Smooth muscle cell (in vitro differentiated cells): ENCODE data around the gene FAM120C. TPM values are rescaled to one million over a fixed set of nuclear protein-coding genes. Genes with fewer than 3 reads are reported as not detected.
A peak's percentile ranks its signal among the peaks of the same experiment; 100 is the strongest.

Source experiments
- DNase-seq: peaks from one replicate; lab custom pipeline; 2025; ENCODE audit not compliant: unreplicated experiment; lab: John Stamatoyannopoulos, UW
- H2AFZ ChIP-seq: fragments of 200-600 bp; sonication (generic); 2 replicates; pipeline ENCODE4 v1.6.0; 2016; ENCODE audit warnings: antibody characterized with exemption, low read depth, mild to moderate bottlenecking
- H3F3A ChIP-seq: fragments of 200-600 bp; sonication (generic); 2 replicates; pipeline ENCODE4 v1.6.0; 2017; ENCODE audit warnings: antibody characterized with exemption, low read depth
- H3K27ac ChIP-seq: fragments of 200-600 bp; sonication (generic); 2 replicates; pipeline ENCODE4 v1.5.1; 2016; ENCODE audit warnings: low read depth, mild to moderate bottlenecking
- H3K27me3 ChIP-seq: fragments of 200-600 bp; sonication (generic); 2 replicates; pipeline ENCODE4 v1.6.1; 2016; ENCODE audit warnings: low read depth, mild to moderate bottlenecking
- H3K36me3 ChIP-seq: fragments of 200-600 bp; sonication (generic); 2 replicates; pipeline ENCODE4 v1.5.1; 2016; ENCODE audit warnings: low read depth
- H3K4me1 ChIP-seq: fragments of 200-600 bp; sonication (generic); 2 replicates; pipeline ENCODE4 v1.5.1; 2016; ENCODE audit warnings: low read depth
- H3K4me2 ChIP-seq: fragments of 200-600 bp; sonication (generic); 2 replicates; pipeline ENCODE4 v1.6.0; 2016; ENCODE audit warnings: mild to moderate bottlenecking
- H3K4me3 ChIP-seq: fragments of 200-600 bp; sonication (generic); 2 replicates; pipeline ENCODE4 v1.5.1; 2016; ENCODE audit warnings: mild to moderate bottlenecking
- H3K79me2 ChIP-seq: fragments of 200-600 bp; sonication (generic); 2 replicates; pipeline ENCODE4 v1.6.0; 2016; ENCODE audit warnings: low read depth, mild to moderate bottlenecking
- H3K9ac ChIP-seq: fragments of 200-600 bp; sonication (generic); 2 replicates; pipeline ENCODE4 v1.6.0; 2016; ENCODE audit warnings: low read depth
- H3K9me3 ChIP-seq: fragments of 200-600 bp; sonication (generic); replicated peaks from 2 replicates; pipeline ENCODE4 v1.5.1; 2016; ENCODE audit warnings: low read depth
- H4K20me1 ChIP-seq: fragments of 200-600 bp; sonication (generic); 2 replicates; pipeline ENCODE4 v1.6.0; 2016; ENCODE audit warnings: low read depth
- WGBS: methylation state at CpG from one replicate; pipeline ENCODE4 v1.1.7; 2016; ENCODE audit warnings: low lambda C conversion rate; 5-methylcytosine and 5-hydroxymethylcytosine counted together
- polyA plus RNA-seq: library from polyadenylated mRNA; unstranded; fragments of >200 nt; fragmentation: Nextera tagmentation; extraction: Ambion mirVana; gene quantifications from 2 replicates; pipeline ENCODE4 v1.2.1, GENCODE V29; 2016
- total RNA-seq: library from RNA; depleted of rRNA; stranded (reverse); fragments of >200 nt; gene quantifications from 2 replicates; pipeline ENCODE4 v1.2.3, GENCODE V29; 2014
- TF ChIP-seq, protein P1 (sequence below): fragments of 200-600 bp; sonication (generic); IDR thresholded peaks from 2 replicates; pipeline ENCODE4 v1.5.1; 2017; ENCODE audit warnings: borderline replicate concordance, mild to moderate bottlenecking, antibody characterized with exemption; ENCODE audit not compliant: insufficient read depth, poor library complexity, severe bottlenecking

The FAM120C gene
- total and polyA plus RNA-seq, 2 experiments from 2014 or later = 2.0 to 4.1 TPM

DNA sequence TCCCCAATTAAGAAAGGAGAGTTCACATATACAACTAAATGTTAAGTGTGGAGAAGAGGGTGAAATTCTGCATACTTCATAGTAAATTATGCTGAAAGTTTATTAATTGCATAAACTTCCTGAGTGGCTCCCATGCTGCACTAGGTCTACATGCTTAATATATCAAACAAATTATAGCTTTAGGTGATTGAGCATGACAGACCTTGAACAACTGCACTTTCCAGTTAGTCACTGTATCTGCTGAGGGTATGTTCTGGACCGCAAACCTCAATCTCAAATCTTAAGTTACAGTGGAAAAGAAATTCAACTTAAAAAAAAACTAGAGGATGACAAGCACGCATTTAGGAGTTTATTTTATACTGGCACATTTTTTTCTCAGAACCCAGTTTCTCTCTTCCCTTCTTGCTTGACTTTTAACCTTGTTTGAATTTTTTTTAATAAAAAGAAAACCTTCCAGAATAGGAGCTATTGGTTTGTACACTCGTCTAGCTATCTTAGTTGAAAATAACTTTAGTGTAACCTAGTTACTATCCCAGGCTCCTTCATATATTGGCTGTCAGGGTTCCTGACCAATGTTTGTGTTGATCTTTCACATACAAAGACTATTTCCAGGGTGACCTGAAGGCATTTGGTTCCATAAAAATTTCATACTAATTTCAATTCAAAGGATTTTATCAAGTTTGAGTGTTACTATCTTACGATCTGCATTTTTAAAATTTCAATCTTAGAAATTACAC lies 10.2 kb upstream of the FAM120C start:
- H3K4me2 ChIP-seq = no peak overlapping the region

DNA sequence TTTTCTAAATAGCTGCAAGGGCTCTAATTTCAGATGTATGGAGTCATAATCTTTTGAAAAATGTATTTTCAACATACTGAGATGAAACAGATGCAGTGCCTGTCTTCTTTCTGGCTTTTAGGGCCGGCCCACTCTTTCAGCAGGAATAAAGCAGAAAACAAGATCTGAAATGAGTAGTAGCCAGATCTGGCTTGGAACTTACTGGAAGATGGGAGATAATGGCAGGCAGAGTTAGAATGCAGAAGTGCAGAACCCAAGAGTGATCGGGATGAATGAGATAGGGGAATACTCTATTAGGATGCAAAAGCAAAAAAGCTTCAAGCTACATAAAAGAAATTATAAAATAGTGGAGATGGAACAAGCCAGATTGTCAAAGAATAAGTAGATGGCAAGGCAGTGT lies 1.4 kb upstream of the FAM120C start:
- Histone ChIP-seq H3K9ac (no peak overlapping the region), H3K79me2 (peaks cover 19% of the 10 kb centered on the region), H2AFZ (no peak overlapping the region), H3K4me2 (no peak overlapping the region), H3K4me1 (peaks cover 12% of the 10 kb centered on the region), H3K27me3 (no peaks in the 10 kb centered on the region), H3K4me3 (no peak overlapping the region), H3K9me3 (no peaks in the 10 kb centered on the region), H3K27ac (no peak overlapping the region), H4K20me1 (no peaks in the 10 kb centered on the region), H3K36me3 (no peaks in the 10 kb centered on the region), H3F3A (no peaks in the 10 kb centered on the region)
- TF ChIP-seq, protein P1, sequence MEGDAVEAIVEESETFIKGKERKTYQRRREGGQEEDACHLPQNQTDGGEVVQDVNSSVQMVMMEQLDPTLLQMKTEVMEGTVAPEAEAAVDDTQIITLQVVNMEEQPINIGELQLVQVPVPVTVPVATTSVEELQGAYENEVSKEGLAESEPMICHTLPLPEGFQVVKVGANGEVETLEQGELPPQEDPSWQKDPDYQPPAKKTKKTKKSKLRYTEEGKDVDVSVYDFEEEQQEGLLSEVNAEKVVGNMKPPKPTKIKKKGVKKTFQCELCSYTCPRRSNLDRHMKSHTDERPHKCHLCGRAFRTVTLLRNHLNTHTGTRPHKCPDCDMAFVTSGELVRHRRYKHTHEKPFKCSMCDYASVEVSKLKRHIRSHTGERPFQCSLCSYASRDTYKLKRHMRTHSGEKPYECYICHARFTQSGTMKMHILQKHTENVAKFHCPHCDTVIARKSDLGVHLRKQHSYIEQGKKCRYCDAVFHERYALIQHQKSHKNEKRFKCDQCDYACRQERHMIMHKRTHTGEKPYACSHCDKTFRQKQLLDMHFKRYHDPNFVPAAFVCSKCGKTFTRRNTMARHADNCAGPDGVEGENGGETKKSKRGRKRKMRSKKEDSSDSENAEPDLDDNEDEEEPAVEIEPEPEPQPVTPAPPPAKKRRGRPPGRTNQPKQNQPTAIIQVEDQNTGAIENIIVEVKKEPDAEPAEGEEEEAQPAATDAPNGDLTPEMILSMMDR = no peak
- 78% methylated on average over 2 of the region's 2 CpGs for WGBS
- no peak for DNase-seq

More for the DNA sequence above, 10.2 kb upstream of the FAM120C start:
- H3F3A ChIP-seq = no peaks in the 10 kb centered on the region
- H3K9me3 ChIP-seq = no peaks in the 10 kb centered on the region
- H3K36me3 ChIP-seq = no peaks in the 10 kb centered on the region
- no peaks in the 10 kb centered on the region for H3K4me1 ChIP-seq
- H3K27ac ChIP-seq = no peak overlapping the region
- no peaks in the 10 kb centered on the region for H4K20me1 ChIP-seq
- H2AFZ ChIP-seq = no peak overlapping the region
- DNase-seq = no peak
- 83% methylated on average over 4 of the region's 4 CpGs for WGBS
- no peaks in the 10 kb centered on the region for H3K79me2 ChIP-seq
- H3K27me3 ChIP-seq = no peaks in the 10 kb centered on the region
- H3K4me3 ChIP-seq = no peak overlapping the region
- TF ChIP-seq, protein P1 = no peak
- no peak overlapping the region for H3K9ac ChIP-seq

DNA sequence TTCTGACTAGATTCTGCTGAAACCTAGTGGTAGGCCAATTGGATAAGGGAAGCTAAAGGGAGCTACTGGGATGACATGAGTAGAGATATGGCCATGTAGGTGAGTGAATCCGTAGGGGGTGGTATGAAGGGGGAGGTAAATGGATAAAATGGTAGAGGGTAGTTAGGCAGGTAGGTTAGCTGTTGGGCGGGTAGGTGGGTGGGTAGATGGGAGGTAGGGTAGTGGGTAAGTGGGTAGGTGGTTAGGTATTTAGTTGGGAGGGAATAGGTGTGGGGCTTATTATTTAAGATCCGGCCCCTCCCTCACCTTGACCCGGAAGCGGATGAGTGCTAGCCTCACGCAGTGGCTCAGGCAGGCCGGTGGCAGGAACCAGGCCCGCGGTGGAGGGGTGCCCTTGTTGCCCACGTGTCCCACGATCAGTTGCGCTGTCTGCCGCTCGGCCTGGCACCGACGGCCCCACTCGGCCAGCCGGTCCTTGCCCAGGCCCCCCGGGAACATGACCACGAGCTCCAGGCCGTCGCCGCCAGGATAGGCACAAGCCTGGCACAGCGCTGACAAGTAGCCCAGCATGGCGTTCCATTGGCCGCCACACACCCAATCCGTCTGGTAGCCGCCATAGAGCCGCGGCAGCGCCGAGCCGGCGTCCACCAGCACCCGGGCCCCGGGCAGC lies 725 bp downstream of the FAM120C start:
- Histone ChIP-seq H4K20me1 (no peaks in the 10 kb centered on the region), H2AFZ (no peak overlapping the region), H3K9me3 (no peaks in the 10 kb centered on the region), H3K36me3 (no peaks in the 10 kb centered on the region), H3F3A (no peaks in the 10 kb centered on the region), H3K27me3 (no peaks in the 10 kb centered on the region), H3K9ac (peak overlapping the region; percentile 22), H3K4me2 (peak overlapping the region; percentile 85), H3K79me2 (peaks cover 32% of the 10 kb centered on the region), H3K4me3 (peak overlapping the region; percentile 61), H3K27ac (peak overlapping the region; percentile 87), H3K4me1 (peaks cover 12% of the 10 kb centered on the region)
- TF ChIP-seq, protein P1 = no peak
- WGBS = 48% methylated on average over 36 of the region's 36 CpGs
- DNase-seq = peak; percentile 13
